Measurements from ENCODE around the gene TMEM145. TPM values are rescaled to one million over a fixed set of nuclear protein-coding genes. Genes with fewer than 3 reads are reported as not detected.

The TMEM145 gene
- total RNA-seq, 1 experiment from 2014 or later: 3.0 TPM

- in situ Hi-C loops (cut with HindIII; ENCODE audit: low pct_unique_long_range_greater_than_20kb, low sequenced_read_pairs): no loop called here
- Histone ChIP-seq H3K9me3 (ENCODE audit: control insufficient read depth, insufficient read depth, low read depth, low read length) (no peaks in the 10 kb centered on the region), H3K36me3 (ENCODE audit: control insufficient read depth, insufficient read depth, low read length) (no peaks in the 10 kb centered on the region; the same call in 1 of the 2 replicates), H3K27ac (ENCODE audit: low read length) (no peak overlapping the region), H3K27me3 (ENCODE audit: control insufficient read depth, insufficient read depth, low read length) (no peaks in the 10 kb centered on the region), H3K4me1 (ENCODE audit: control insufficient read depth, insufficient read depth, low read length) (peaks cover 15% of the 10 kb centered on the region), H3K4me3 (ENCODE audit: low read depth in 2 of 2, low read length in 2 of 2) (no peak overlapping the region)
- BruUV-seq (replicated peaks): no TSS peak
- POLR2A ChIA-PET: no interaction called here
- ATAC-seq (no peak), DNase-seq (ENCODE audit: low read depth, low spot score) (no peak)
- CTCF ChIA-PET: interaction anchor here (0.7 kb wide), 2 partner anchors 32 to 174 kb away, joined by 3 to 6 read pairs; no protein-coding TSS in a partner anchor
- intact Hi-C loops (cut with micrococcal nuclease; ENCODE audit: unreplicated experiment): no loop called here
- TF ChIP-seq, protein P1, sequence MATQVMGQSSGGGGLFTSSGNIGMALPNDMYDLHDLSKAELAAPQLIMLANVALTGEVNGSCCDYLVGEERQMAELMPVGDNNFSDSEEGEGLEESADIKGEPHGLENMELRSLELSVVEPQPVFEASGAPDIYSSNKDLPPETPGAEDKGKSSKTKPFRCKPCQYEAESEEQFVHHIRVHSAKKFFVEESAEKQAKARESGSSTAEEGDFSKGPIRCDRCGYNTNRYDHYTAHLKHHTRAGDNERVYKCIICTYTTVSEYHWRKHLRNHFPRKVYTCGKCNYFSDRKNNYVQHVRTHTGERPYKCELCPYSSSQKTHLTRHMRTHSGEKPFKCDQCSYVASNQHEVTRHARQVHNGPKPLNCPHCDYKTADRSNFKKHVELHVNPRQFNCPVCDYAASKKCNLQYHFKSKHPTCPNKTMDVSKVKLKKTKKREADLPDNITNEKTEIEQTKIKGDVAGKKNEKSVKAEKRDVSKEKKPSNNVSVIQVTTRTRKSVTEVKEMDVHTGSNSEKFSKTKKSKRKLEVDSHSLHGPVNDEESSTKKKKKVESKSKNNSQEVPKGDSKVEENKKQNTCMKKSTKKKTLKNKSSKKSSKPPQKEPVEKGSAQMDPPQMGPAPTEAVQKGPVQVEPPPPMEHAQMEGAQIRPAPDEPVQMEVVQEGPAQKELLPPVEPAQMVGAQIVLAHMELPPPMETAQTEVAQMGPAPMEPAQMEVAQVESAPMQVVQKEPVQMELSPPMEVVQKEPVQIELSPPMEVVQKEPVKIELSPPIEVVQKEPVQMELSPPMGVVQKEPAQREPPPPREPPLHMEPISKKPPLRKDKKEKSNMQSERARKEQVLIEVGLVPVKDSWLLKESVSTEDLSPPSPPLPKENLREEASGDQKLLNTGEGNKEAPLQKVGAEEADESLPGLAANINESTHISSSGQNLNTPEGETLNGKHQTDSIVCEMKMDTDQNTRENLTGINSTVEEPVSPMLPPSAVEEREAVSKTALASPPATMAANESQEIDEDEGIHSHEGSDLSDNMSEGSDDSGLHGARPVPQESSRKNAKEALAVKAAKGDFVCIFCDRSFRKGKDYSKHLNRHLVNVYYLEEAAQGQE (IDR thresholded peaks at IDR 0.05; ENCODE audit: insufficient read depth in 1 of 2, low read depth in 2 of 2, low read length in 1 of 2): no peak
- TF ChIP-seq POLR2AphosphoS5 (IDR thresholded peaks at IDR 0.05; ENCODE audit: low read depth, low read length): no peak
- TF ChIP-seq TCF7L2 (IDR thresholded peaks at IDR 0.05; ENCODE audit: low read depth, low read length): no peak
- TF ChIP-seq, protein P2, sequence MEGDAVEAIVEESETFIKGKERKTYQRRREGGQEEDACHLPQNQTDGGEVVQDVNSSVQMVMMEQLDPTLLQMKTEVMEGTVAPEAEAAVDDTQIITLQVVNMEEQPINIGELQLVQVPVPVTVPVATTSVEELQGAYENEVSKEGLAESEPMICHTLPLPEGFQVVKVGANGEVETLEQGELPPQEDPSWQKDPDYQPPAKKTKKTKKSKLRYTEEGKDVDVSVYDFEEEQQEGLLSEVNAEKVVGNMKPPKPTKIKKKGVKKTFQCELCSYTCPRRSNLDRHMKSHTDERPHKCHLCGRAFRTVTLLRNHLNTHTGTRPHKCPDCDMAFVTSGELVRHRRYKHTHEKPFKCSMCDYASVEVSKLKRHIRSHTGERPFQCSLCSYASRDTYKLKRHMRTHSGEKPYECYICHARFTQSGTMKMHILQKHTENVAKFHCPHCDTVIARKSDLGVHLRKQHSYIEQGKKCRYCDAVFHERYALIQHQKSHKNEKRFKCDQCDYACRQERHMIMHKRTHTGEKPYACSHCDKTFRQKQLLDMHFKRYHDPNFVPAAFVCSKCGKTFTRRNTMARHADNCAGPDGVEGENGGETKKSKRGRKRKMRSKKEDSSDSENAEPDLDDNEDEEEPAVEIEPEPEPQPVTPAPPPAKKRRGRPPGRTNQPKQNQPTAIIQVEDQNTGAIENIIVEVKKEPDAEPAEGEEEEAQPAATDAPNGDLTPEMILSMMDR (IDR thresholded peaks at IDR 0.05): no peak
- TF ChIP-seq SIN3A (IDR thresholded peaks at IDR 0.05; ENCODE audit: borderline replicate concordance, insufficient read depth, low read depth, low read length): no peak
These were observed 24.7 kb upstream of the TMEM145 start for GRCh38 chr19:42288387-42288786.

GRCh38 chr19:42288881-42289555 is 24.1 kb upstream of the TMEM145 start:
- Histone ChIP-seq H3K4me3 (ENCODE audit: low read depth in 2 of 2, low read length in 2 of 2) (no peak overlapping the region), H3K4me1 (ENCODE audit: control insufficient read depth, insufficient read depth, low read length) (peaks cover 15% of the 10 kb centered on the region), H3K27ac (ENCODE audit: low read length) (no peak overlapping the region), H3K9me3 (ENCODE audit: control insufficient read depth, insufficient read depth, low read depth, low read length) (no peaks in the 10 kb centered on the region), H3K36me3 (ENCODE audit: control insufficient read depth, insufficient read depth, low read length) (no peaks in the 10 kb centered on the region; the same call in 1 of the 2 replicates), H3K27me3 (ENCODE audit: control insufficient read depth, insufficient read depth, low read length) (no peaks in the 10 kb centered on the region)
- intact Hi-C loops (cut with micrococcal nuclease; ENCODE audit: unreplicated experiment) (no loop called here), in situ Hi-C loops (cut with HindIII; ENCODE audit: low pct_unique_long_range_greater_than_20kb, low sequenced_read_pairs) (no loop called here)
- TF ChIP-seq, protein P2 (IDR thresholded peaks at IDR 0.05): peak; percentile 20; the same call in 1 of the 2 replicates
- TF ChIP-seq SIN3A (IDR thresholded peaks at IDR 0.05; ENCODE audit: borderline replicate concordance, insufficient read depth, low read depth, low read length): no peak
- CTCF ChIA-PET: interaction anchor here (0.7 kb wide), 2 partner anchors 33 to 174 kb away, joined by 3 to 6 read pairs; no protein-coding TSS in a partner anchor
- no TSS peak for BruUV-seq (replicated peaks)
- DNase-seq (ENCODE audit: low read depth, low spot score): no peak
- ATAC-seq: no peak
- POLR2A ChIA-PET: no interaction called here

All from Panc1 (cell line).